OCI-LY1 (cell line): ENCODE data around the gene TTC12.

Experiments
- CTCF ChIP-seq: fragments of 200-600 bp; sonication (generic), shearing (Covaris generic); IDR thresholded peaks from 2 replicates; pipeline ENCODE4 v1.5.1; 2017; ENCODE audit warnings: mild to moderate bottlenecking, antibody characterized with exemption, low read length, moderate library complexity, mixed read lengths
- EZH2 ChIP-seq: fragments of 200-600 bp; sonication (generic), shearing (Covaris generic); IDR thresholded peaks from 2 replicates; pipeline ENCODE4 v1.8.0; 2017; ENCODE audit warnings: borderline replicate concordance, mixed run types, mild to moderate bottlenecking, antibody characterized with exemption, low read length, moderate library complexity, mixed read lengths

- TF ChIP-seq CTCF (no peak), EZH2 (no peak)
Measured at GRCh38 chr11:113408887-113409286, 94.5 kb downstream of the TTC12 start.
